ENCODE data around the gene PCP2.

GRCh38 chr19:7623725-7624603, 9.6 kb downstream of the PCP2 start:
- TF ChIP-seq POLR2A (IDR thresholded peaks at IDR 0.05; ENCODE audit: low read length) (no peak), GATA1 (IDR thresholded peaks at IDR 0.05; ENCODE audit: low read depth, low read length) (no peak)

All from erythroblast (primary cell).